NCI-H446 (cell line): ENCODE results near the gene TTK.
A peak's percentile ranks its signal among the peaks of the same experiment; 100 is the strongest.

Experiments
- DNase-seq, 2 experiments: peaks; one replicate each; lab custom pipeline; 2025; lab: John Stamatoyannopoulos, UW

Gene TTK

DNA sequence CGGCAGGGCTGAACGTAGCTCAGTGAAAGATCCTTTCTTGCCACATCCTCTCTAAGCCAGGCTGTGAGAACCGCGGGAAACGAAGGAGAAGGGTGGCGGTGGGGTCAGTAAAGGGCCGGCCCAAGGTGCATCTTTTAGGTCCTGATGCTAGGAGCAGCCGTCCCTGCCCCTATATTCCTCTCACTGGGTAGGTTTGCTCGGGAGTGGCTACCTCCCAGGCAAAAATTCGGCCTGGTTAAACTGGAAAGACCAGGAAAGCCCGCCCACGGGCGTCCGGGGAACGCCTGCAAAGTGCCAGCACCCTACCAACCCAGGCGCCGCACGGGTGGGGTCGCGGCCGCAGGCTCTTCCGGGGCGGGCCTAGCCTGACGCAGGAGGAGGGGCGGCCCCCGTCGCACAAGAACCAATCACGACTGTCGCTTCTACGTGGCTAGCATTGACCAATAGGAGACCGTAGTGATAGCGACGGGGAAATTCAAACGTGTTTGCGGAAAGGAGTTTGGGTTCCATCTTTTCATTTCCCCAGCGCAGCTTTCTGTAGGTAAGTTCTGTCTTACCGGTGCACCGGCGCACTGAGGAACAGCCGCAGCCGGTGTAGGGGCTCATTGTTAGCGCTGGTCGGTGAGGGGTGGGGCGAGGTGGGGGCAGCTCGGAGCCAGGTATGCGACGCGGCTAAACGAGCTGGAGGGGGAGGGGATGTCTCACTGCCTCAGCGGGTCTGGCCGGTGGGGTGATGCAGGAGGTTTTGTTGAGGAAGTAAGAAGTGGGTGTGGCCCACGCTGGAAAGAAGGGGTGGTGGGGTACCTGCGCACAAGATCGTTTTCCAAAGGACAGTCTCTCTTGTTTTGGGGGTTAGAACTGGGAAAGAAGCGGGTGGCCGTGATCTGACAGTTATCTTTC, at the start of gene TTK:
Gene TTK (plus strand): TSS at position 477 of the 900 bp plus-strand sequence. CDS start 1,195 bp downstream, outside the sequence.
- DNase-seq = peak; percentile 82 to 92

DNA sequence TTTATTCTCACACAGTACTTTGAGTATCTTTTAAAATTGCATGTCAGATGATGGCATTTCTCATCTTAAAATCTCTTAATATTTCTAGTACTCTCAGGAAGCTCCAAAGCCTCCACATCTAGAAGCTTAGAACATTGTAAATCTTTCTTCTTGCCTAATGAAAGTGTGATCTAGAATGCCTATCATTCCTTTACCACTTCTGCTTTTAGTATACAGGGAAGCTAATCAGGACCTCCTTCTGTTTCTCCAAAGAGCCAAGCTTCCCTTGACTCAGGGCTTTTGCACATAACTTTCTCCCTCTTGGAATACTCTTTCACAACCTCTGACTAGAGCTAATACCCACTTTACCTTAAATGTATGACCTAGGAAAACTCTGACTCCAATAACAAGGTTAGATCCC, 49.6 kb upstream of the TTK start:
- DNase-seq = no peak

GRCh38 chr6:79964607-79965081, 39.8 kb upstream of the TTK start:
- DNase-seq = no peak

DNA sequence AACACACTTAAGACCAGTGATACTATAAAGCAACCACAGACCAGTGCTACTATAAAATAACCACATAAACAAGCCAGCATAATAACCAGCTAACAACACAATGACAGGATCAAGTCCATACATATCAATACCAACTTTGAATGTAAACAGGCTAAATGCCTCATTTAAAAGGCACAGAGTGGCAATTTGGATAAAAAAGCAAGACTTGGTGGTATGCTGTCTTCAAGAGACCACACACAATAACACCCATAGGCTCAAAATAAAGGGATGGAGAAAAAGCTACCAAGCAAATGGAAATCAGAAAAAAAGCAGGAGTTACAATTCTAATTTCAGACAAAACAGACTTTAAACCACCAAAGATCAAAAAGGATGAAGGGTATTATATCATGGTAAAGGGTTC, 37.3 kb upstream of the TTK start:
- no peak for DNase-seq

GRCh38 chr6:79969784-79970183, 34.7 kb upstream of the TTK start:
- DNase-seq = no peak

- DNase-seq = no peak
Observed at GRCh38 chr6:79971193-79971592, 33.3 kb upstream of the TTK start.

DNA sequence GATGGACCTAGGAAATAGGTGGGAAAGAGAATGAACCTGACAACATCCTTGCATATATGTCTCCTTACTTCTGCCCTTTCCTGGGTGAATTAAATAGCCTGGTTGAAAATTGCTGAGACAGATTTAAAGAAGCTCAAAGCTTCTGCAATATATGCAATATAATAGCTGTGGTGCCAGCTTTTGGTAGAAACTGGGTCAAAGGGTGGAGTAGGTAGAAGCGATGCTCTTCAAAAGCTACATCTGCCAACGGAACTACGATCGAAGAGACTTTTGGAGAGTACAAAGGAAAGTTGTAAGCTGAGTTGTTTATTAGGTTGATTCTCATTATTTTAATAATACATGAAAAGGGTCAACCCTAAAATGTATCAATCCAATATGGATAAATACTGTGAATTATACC, 22.8 kb upstream of the TTK start:
- no peak for DNase-seq

DNA sequence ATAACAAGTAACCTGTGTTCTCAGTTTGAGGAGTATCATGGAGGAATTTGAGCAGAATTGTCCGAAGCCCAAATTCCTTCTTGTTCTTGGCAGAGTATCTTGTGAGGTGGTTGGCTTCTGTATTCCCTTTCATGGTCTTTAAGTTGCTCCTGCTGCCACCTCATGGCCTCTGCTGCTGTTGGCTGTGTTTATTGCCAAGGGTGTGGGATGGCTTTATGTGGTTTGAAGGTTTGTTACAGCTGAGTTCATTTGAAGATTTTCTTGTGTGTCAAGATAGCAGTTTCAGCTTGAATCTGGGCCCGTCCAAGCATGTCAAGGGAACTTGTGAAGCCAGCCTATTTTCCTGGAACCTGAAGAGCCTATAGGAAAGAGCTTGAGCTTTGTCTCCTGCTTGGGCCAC, 20.2 kb upstream of the TTK start:
- no peak for DNase-seq

GRCh38 chr6:79985128-79985527, 19.3 kb upstream of the TTK start:
- DNase-seq = no peak

DNA sequence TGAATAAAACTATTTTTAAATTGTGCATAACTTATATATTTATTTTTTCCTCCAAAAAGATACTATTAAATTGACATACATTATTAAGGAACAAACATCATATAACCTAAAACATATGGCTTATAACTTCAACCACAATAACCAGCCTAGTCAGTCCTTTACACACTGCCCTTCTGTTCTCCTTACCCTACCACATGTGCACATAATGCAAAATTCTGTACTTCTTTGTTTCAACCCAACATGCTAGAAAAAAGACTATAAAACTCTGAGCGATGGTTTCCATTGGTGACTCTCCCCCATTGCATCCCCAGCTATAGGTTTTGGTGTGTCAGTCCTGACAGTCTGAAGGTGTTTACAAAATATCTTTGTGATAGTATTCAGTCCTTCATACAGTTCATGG, 14.8 kb upstream of the TTK start:
- no peak for DNase-seq

- DNase-seq = no peak
Observed at GRCh38 chr6:79993012-79993910, 11.2 kb upstream of the TTK start.

DNA sequence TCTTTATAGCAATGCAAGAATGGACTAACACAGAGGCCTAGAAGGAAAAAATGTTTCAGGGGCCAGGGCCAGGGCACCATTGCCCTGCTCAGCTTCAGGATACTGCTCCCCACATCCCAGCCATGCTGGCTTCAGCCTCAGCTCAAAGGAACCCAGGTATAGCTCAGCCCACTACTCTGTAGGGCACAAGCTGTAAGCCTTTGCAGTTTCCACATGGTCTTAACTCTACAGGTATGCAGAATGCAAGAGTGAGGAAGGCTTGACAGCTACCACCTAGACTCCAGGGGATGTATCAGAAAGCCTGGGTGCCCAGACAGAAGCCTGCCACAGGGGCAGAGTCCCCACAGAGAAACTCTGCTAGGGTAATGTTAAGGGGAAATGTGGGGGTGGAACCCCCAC, 10.5 kb upstream of the TTK start:
- no peak for DNase-seq

DNA sequence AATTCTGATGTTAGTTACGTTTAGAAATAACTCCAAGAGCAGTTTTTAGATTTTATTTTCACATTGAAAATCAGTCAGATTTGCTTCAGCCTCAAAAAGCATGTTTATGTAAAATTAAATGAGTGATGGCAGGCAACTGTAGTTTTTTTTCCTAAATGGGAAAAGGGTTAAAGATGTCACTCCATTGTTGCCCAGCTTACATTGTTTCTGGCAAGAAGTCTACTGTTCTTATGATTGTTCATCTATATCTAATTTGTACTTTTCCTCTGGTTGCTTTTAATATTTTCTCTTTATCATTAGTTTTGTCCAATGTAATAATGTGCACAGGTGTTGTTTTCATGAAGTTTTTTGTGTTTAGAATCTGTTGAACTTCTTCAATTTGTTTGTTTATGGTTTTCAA, 6.7 kb upstream of the TTK start:
- no peak for DNase-seq

GRCh38 chr6:80001337-80001736, 3.1 kb upstream of the TTK start:
- no peak for DNase-seq

GRCh38 chr6:80003826-80004172, 650 bp upstream of the TTK start:
- peak in 1 of 2 experiments; percentile 41 for DNase-seq

- no peak for DNase-seq
Observed at GRCh38 chr6:80005406-80005805, 957 bp downstream of the TTK start.

- DNase-seq = no peak
Observed at GRCh38 chr6:80006541-80006940, 2.1 kb downstream of the TTK start.

- DNase-seq = no peak
Observed at GRCh38 chr6:80009531-80009930, 5.1 kb downstream of the TTK start.

DNA sequence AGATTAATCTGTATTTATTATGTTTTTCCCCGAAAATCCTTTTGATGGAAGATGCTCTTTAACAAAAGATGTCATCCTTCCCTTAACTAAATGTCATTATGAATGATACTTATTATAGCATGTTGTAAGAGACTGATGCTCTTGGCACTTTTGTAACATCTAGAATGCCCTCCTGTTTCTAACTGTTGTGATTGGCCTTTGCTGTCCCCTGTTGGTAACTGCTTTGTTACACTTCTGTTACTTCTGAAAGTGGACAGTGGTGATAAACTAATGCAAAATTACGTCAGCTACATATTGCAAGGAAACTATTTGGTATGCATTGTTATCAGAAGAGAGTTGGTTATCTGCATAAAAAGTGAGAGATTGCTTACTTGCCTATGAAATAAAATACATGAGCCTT, 5.8 kb downstream of the TTK start:
- DNase-seq = no peak

DNA sequence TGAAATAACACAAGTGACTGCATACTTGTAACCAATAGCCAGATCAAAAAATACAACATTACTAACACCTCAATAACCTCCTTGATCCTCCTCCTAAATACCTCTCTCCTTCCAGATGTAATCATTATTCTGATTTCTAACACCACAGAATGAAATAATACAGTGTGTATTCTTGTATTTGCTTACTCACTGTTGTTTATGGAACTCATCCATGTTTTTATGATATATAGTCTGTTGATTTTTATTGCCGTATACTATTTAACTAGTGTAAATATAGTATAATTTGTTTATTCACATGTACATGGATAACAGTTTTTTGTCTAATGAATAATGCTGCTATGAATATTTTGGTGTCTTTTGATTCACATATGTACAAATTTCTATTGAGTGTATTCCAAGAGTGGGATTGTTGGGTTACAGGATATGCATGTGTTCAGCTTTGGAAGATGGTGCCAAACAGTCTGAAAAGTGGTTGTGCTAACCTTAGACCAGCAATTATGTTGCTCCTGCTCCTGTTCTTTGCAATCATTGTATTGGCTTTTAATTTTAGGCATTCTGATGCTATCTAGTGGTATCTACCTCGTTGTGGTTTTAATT, 11.5 kb downstream of the TTK start:
- DNase-seq = no peak

- DNase-seq = no peak
Observed at GRCh38 chr6:80020381-80021120, 16.1 kb downstream of the TTK start.

DNA sequence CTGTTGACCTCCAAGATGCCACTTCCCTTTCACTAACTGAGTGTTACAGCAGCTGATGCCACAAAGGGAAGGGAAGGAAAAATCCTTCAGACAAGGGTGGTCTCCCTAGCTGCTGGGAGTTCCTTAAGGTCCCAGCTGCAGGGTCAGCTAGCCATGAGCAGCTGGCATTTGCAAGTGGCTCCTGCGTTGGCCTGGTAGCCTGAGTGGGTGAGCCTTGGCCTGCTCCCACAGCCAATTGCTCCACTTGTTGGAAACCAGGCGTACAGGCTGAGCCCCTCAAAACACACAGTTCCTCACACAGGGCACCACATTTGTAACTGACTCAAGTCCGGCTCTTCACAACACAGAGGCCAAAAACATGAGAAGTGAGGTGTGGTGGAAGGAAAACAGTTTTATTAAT, 16.7 kb downstream of the TTK start:
- DNase-seq = no peak
